CD8-positive, alpha-beta memory T cell (primary cell): ENCODE results near the gene TMEM179. TPM values are rescaled to one million over a fixed set of nuclear protein-coding genes. Genes with fewer than 3 reads are reported as not detected.

Experiments used
- CTCF ChIA-PET: fragments of 350-600 bp; sonication (Branson Sonifier 250); formaldehyde crosslinking; loops from one replicate; lab custom pipeline; 2021; ENCODE audit warnings: antibody characterized with exemption; lab: Charles Lee
- POLR2A ChIA-PET: fragments of 350-600 bp; sonication (Branson Sonifier 250); formaldehyde crosslinking; loops from one replicate; lab custom pipeline; 2021; ENCODE audit warnings: antibody characterized with exemption; lab: Charles Lee
- DNase-seq, 5 donors: peaks; one replicate each; pipeline versions ENCODE4 v3.0.0 to v3.0.0-alpha.2; 2020 to 2022; ENCODE audit warnings: mixed read lengths in 1 of 5
- H3K27ac ChIP-seq: one replicate; pipeline ENCODE4 v1.7.0; 2013; ENCODE audit warnings: low read depth, mild to moderate bottlenecking, low read length, moderate library complexity
- H3K27me3 ChIP-seq: 2 replicates; pipeline ENCODE4 v1.7.0; 2013; ENCODE audit warnings: low read length, mild to moderate bottlenecking; ENCODE audit not compliant: insufficient read depth, poor library complexity, severe bottlenecking
- H3K36me3 ChIP-seq: 2 replicates; pipeline ENCODE4 v1.7.0; 2013; ENCODE audit warnings: mild to moderate bottlenecking, low read length, moderate library complexity; ENCODE audit not compliant: insufficient read depth
- H3K4me1 ChIP-seq: 2 replicates; pipeline ENCODE4 v1.7.0; 2013; ENCODE audit warnings: mild to moderate bottlenecking, low read length, moderate library complexity; ENCODE audit not compliant: insufficient read depth
- H3K4me3 ChIP-seq: 2 replicates; pipeline ENCODE4 v1.7.0; 2013; ENCODE audit warnings: mild to moderate bottlenecking, low read length
- H3K9me3 ChIP-seq: 2 replicates; pipeline ENCODE4 v1.7.0; 2013; ENCODE audit warnings: mild to moderate bottlenecking, low read length
- H3K27ac Mint-ChIP-seq, 8 donors: one replicate each; pipeline ENCODE4 v1.8.0; 2020 to 2021; ENCODE audit warnings: mixed read lengths in 8 of 8, mild to moderate bottlenecking in 6 of 8, inconsistent platforms in 3 of 8, moderate library complexity in 3 of 8
- H3K27me3 Mint-ChIP-seq, 2 donors: one replicate each; pipeline ENCODE4 v1.8.0; 2020 to 2021; ENCODE audit warnings: mixed read lengths in 2 of 2, mild to moderate bottlenecking in 1 of 2, moderate library complexity in 1 of 2
- H3K36me3 Mint-ChIP-seq, 3 donors: one replicate each; pipeline ENCODE4 v1.8.0; 2020 to 2021; ENCODE audit warnings: mixed read lengths in 3 of 3, inconsistent platforms in 1 of 3, mild to moderate bottlenecking in 1 of 3
- H3K4me1 Mint-ChIP-seq, 3 donors: one replicate each; pipeline ENCODE4 v1.8.0; 2020 to 2021; ENCODE audit warnings: mixed read lengths in 3 of 3, inconsistent platforms in 1 of 3, mild to moderate bottlenecking in 1 of 3
- H3K4me3 Mint-ChIP-seq, 7 donors: one replicate each; pipeline ENCODE4 v1.8.0; 2020 to 2021; ENCODE audit warnings: mixed read lengths in 7 of 7, mild to moderate bottlenecking in 6 of 7, moderate library complexity in 4 of 7, inconsistent platforms in 2 of 7
- H3K9me3 Mint-ChIP-seq, 5 donors: one replicate each; pipeline ENCODE4 v1.8.0; 2020 to 2022; ENCODE audit warnings: mixed read lengths in 5 of 5, mild to moderate bottlenecking in 3 of 5, moderate library complexity in 2 of 5, inconsistent platforms in 1 of 5
- polyA plus RNA-seq: library from polyadenylated mRNA; unstranded; fragments of 300-500 nt; fragmentation: Illumina TruSeq; gene quantifications from one replicate; pipeline ENCODE4 v1.2.3, GENCODE V29; 2021
- total RNA-seq, 2 experiments: library from RNA; stranded (reverse); gene quantifications; one replicate each; pipeline ENCODE4 v1.2.3, GENCODE V29; 2021

Gene TMEM179
- total and polyA plus RNA-seq, 3 experiments from 2014 or later, result 0.31 TPM; not detected in 2

- Histone ChIP-seq H3K4me1 (no peaks in the 10 kb centered on the region), H3K9me3 (no peaks in the 10 kb centered on the region), H3K4me3 (no peak overlapping the region), H3K27me3 (no peaks in the 10 kb centered on the region), H3K36me3 (no peaks in the 10 kb centered on the region), H3K27ac (no peak overlapping the region)
- CTCF ChIA-PET, result interaction anchor here (1.4 kb wide), 1 partner anchor 14 kb away, joined by 3 read pairs; no protein-coding TSS in a partner anchor
- Mint-ChIP-seq H3K4me3 (no peak overlapping the region), H3K27me3 (no peaks in the 10 kb centered on the region), H3K9me3 (no peaks in the 10 kb centered on the region), H3K4me1 (no peaks in the 10 kb centered on the region), H3K27ac (no peak overlapping the region), H3K36me3 (no peaks in the 10 kb centered on the region)
- POLR2A ChIA-PET, result no interaction called here
- DNase-seq, result no peak
These were observed 26.7 kb downstream of the TMEM179 start for GRCh38 chr14:104577847-104578301.

DNA sequence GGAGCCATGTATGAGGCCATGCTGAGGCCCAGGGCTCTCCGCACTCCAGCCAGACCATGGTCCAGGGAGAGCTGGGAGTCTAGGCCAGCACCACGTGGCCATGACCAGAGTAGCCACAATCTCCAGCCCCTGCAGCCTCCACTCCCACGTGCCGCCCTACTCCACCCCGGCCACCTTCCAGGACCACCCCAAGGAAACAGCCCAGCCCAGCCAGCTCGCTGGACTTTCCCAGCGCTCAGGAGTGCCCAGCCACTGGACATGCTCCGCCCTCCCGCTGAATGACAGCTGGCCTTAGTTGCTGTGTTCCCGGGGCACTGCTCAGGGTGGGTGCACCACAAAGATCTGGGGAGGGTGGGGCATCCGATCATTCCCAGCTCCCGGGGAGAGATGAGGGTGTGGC, 27.1 kb downstream of the TMEM179 start:
- H3K27ac Mint-ChIP-seq, result no peak overlapping the region
- Histone ChIP-seq H3K27me3 (no peaks in the 10 kb centered on the region), H3K36me3 (no peaks in the 10 kb centered on the region), H3K27ac (no peak overlapping the region), H3K4me1 (no peaks in the 10 kb centered on the region), H3K9me3 (no peaks in the 10 kb centered on the region), H3K4me3 (no peak overlapping the region)
- no peaks in the 10 kb centered on the region for H3K36me3 Mint-ChIP-seq
- ChIA-PET POLR2A (no interaction called here), CTCF (interaction anchor here (1.4 kb wide), 1 partner anchor 14 kb away, joined by 3 read pairs; no protein-coding TSS in a partner anchor)
- H3K9me3 Mint-ChIP-seq, result no peaks in the 10 kb centered on the region
- no peaks in the 10 kb centered on the region for H3K4me1 Mint-ChIP-seq
- no peak for DNase-seq
- H3K4me3 Mint-ChIP-seq, result no peak overlapping the region
- no peaks in the 10 kb centered on the region for H3K27me3 Mint-ChIP-seq

DNA sequence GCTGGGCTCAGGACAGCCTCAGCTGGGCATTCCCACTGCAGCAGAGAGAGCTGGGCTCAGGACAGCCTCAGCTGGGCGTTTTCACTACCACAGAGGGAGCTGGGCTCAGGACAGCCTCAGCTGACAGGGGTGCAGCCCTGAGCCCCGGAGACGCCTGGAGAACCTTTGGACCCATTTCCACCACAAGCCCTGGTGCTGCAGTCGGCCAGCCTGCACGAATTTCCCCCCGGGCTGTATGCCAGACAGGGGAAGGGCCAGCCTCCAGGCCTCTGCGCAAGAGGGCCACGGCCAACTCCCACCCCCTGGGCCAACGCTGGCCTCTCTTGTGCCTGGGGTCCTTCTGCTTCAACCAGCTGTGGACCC, 27.6 kb downstream of the TMEM179 start:
- Histone ChIP-seq H3K27me3 (no peaks in the 10 kb centered on the region), H3K4me1 (no peaks in the 10 kb centered on the region), H3K4me3 (no peak overlapping the region), H3K9me3 (no peaks in the 10 kb centered on the region), H3K27ac (no peak overlapping the region), H3K36me3 (no peaks in the 10 kb centered on the region)
- H3K4me1 Mint-ChIP-seq, result no peaks in the 10 kb centered on the region
- no peak overlapping the region for H3K27ac Mint-ChIP-seq
- no peaks in the 10 kb centered on the region for H3K27me3 Mint-ChIP-seq
- DNase-seq, result no peak
- no peaks in the 10 kb centered on the region for H3K9me3 Mint-ChIP-seq
- H3K4me3 Mint-ChIP-seq, result no peak overlapping the region
- H3K36me3 Mint-ChIP-seq, result no peaks in the 10 kb centered on the region
- ChIA-PET CTCF (no interaction called here), POLR2A (no interaction called here)

DNA sequence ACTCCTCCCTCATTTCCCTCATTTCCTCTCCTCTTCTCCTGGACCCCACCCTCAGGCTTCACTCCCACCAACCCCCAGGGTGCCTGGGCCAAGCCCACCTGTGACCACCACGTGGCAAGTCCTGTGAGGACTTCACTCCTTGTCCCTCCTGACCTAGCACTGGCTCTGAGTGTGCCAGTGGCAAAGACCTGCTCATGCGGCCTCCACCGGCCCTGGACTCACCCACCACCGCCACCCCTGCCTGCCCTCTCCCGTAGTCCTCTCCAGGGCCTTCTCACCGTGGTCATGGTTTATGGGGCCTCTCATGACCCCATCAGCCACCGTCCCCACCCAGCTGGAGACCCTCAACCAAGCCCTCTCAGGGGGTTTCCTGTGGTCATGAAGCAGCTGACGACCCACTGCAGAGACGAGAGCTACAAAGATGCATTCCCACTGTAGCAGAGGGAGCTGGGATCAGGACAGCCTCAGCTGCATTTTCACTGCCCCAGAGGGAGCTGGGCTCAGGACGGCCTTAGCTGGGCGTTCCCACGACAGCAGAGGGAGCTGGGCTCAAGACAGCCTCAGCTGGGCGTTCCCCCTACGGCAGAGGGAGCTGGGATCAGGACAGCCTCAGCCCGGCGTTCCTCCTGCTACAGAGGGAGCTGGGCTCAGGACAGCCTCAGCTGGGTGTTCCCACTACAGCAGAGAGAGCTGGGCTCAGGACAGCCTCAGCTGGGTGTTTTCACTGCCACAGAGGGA, 28.2 kb downstream of the TMEM179 start:
- Histone ChIP-seq H3K4me3 (no peak overlapping the region), H3K4me1 (no peaks in the 10 kb centered on the region), H3K27ac (no peak overlapping the region), H3K27me3 (no peaks in the 10 kb centered on the region), H3K9me3 (no peaks in the 10 kb centered on the region), H3K36me3 (no peaks in the 10 kb centered on the region)
- no peaks in the 10 kb centered on the region for H3K4me1 Mint-ChIP-seq
- peak overlapping the region in 1 of 7 donors; percentile 73 for H3K4me3 Mint-ChIP-seq
- no peaks in the 10 kb centered on the region for H3K9me3 Mint-ChIP-seq
- no peaks in the 10 kb centered on the region for H3K27me3 Mint-ChIP-seq
- H3K27ac Mint-ChIP-seq, result no peak overlapping the region
- ChIA-PET CTCF (no interaction called here), POLR2A (no interaction called here)
- no peak for DNase-seq
- H3K36me3 Mint-ChIP-seq, result no peaks in the 10 kb centered on the region

- Histone ChIP-seq H3K27me3 (no peaks in the 10 kb centered on the region), H3K4me1 (no peaks in the 10 kb centered on the region), H3K27ac (no peak overlapping the region), H3K9me3 (no peaks in the 10 kb centered on the region), H3K4me3 (no peak overlapping the region), H3K36me3 (no peaks in the 10 kb centered on the region)
- no peak overlapping the region for H3K4me3 Mint-ChIP-seq
- H3K9me3 Mint-ChIP-seq, result no peaks in the 10 kb centered on the region
- H3K4me1 Mint-ChIP-seq, result no peaks in the 10 kb centered on the region
- peaks cover 0 to 3% of the 10 kb centered on the region in 2 donors for H3K27me3 Mint-ChIP-seq
- H3K27ac Mint-ChIP-seq, result no peak overlapping the region
- ChIA-PET POLR2A (no interaction called here), CTCF (no interaction called here)
- H3K36me3 Mint-ChIP-seq, result no peaks in the 10 kb centered on the region
- no peak for DNase-seq
These were observed 29.5 kb downstream of the TMEM179 start for GRCh38 chr14:104574978-104575583.

DNA sequence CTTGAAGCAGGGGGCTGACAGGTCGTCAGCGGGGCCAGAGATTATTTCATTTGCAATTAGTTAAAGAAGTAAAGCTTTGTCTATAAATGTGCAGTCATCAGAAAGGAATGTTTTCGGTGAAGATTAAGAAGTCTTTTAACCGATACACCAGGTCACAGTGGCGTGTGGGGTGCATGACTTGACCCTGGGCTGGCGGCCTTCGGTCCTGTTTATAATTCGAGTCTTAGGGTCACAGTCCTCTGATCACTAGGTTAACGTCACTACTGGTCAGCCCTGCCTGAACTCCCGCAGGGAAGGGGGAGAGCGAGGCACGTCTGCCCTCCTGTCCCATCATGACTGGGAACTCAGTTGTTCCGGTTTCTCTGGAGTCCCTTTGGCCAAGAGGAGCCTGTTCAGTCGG, 30.0 kb downstream of the TMEM179 start:
- ChIA-PET CTCF (no interaction called here), POLR2A (no interaction called here)
- no peak for DNase-seq
- no peak overlapping the region for H3K27ac Mint-ChIP-seq
- H3K27ac ChIP-seq, result no peak overlapping the region
- H3K9me3 Mint-ChIP-seq, result no peaks in the 10 kb centered on the region
- H3K4me1 Mint-ChIP-seq, result no peaks in the 10 kb centered on the region
- no peak overlapping the region for H3K4me3 ChIP-seq
- H3K9me3 ChIP-seq, result no peaks in the 10 kb centered on the region
- H3K4me3 Mint-ChIP-seq, result no peak overlapping the region
- H3K27me3 Mint-ChIP-seq, result peaks cover 0 to 3% of the 10 kb centered on the region in 2 donors
- H3K36me3 Mint-ChIP-seq, result no peaks in the 10 kb centered on the region
- H3K4me1 ChIP-seq, result no peaks in the 10 kb centered on the region
- H3K36me3 ChIP-seq, result no peaks in the 10 kb centered on the region
- H3K27me3 ChIP-seq, result no peaks in the 10 kb centered on the region

DNA sequence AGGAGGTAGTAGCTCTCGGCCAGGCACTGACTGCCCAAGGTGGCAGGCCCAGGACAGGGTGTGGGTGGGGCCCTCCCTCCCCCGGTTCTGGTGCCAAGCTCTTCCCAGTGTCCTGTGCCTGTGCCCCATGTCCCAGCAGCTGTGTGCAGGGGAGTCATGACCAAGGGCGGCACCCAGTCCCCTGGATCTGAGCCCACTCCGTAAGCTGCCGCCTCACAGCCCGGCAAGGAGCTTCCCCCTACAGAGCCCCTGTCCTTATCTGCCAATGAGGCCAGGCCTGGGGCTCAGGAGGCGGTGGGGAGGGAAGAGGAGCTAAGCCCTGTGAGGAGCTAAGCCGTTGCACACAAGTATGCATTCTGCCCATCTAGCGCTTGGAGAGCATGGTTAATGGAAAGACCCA, 30.6 kb downstream of the TMEM179 start:
- Mint-ChIP-seq H3K27ac (peak overlapping the region in 1 of 8 donors; percentile 5), H3K4me1 (no peaks in the 10 kb centered on the region)

GRCh38 chr14:104572668-104573067, 31.9 kb downstream of the TMEM179 start:
- H3K4me1 ChIP-seq, result no peaks in the 10 kb centered on the region
- H3K36me3 ChIP-seq, result no peaks in the 10 kb centered on the region
- POLR2A ChIA-PET, result no interaction called here
- Mint-ChIP-seq H3K36me3 (no peaks in the 10 kb centered on the region), H3K27me3 (peaks cover 0 to 3% of the 10 kb centered on the region in 2 donors), H3K4me3 (no peak overlapping the region), H3K4me1 (no peaks in the 10 kb centered on the region), H3K9me3 (no peaks in the 10 kb centered on the region), H3K27ac (peak overlapping the region in 1 of 8 donors; percentile 36)
- CTCF ChIA-PET, result no interaction called here
- no peak for DNase-seq
- no peak overlapping the region for H3K27ac ChIP-seq
- H3K27me3 ChIP-seq, result no peaks in the 10 kb centered on the region
- H3K4me3 ChIP-seq, result no peak overlapping the region
- no peaks in the 10 kb centered on the region for H3K9me3 ChIP-seq

More for the DNA sequence above, 30.6 kb downstream of the TMEM179 start:
- POLR2A ChIA-PET, result interaction anchor here (0.5 kb wide), 1 partner anchor 896 kb away, joined by 5 read pairs; no protein-coding TSS in a partner anchor
- CTCF ChIA-PET, result no interaction called here
- DNase-seq, result no peak
- H3K9me3 ChIP-seq, result no peaks in the 10 kb centered on the region
- no peaks in the 10 kb centered on the region for H3K9me3 Mint-ChIP-seq
- H3K4me1 ChIP-seq, result no peaks in the 10 kb centered on the region
- H3K27me3 Mint-ChIP-seq, result peaks cover 0 to 3% of the 10 kb centered on the region in 2 donors
- H3K27me3 ChIP-seq, result no peaks in the 10 kb centered on the region
- H3K36me3 ChIP-seq, result no peaks in the 10 kb centered on the region
- no peak overlapping the region for H3K4me3 ChIP-seq
- no peaks in the 10 kb centered on the region for H3K36me3 Mint-ChIP-seq
- H3K4me3 Mint-ChIP-seq, result no peak overlapping the region
- no peak overlapping the region for H3K27ac ChIP-seq
